GM19468 (cell line): ENCODE results near the gene RASAL2.

Experiments used
- ATAC-seq: cut with Tn5 transposase; IDR thresholded peaks from one replicate; pipeline ENCODE4 v1.9.1; 2021; ENCODE audit warnings: mild to moderate bottlenecking, moderate library complexity, moderate number of reproducible peaks; ENCODE audit not compliant: unreplicated experiment; ENCODE audit errors: extremely low read depth

Gene RASAL2

GRCh38 chr1:178470411-178470960, 376.6 kb downstream of the RASAL2 start:
- no peak for ATAC-seq

GRCh38 chr1:178472531-178472930, 378.6 kb downstream of the RASAL2 start:
- no peak for ATAC-seq

- no peak for ATAC-seq
These were observed 383.5 kb downstream of the RASAL2 start for GRCh38 chr1:178477373-178477772.

- no peak for ATAC-seq
These were observed 383.9 kb downstream of the RASAL2 start for GRCh38 chr1:178477841-178478240.

- no peak for ATAC-seq
These were observed 389.5 kb downstream of the RASAL2 start for GRCh38 chr1:178483251-178483957.

GRCh38 chr1:178484698-178485225, 390.9 kb downstream of the RASAL2 start:
- no peak for ATAC-seq

GRCh38 chr1:178485541-178485981, 391.7 kb downstream of the RASAL2 start:
- ATAC-seq: no peak

- ATAC-seq: no peak
These were observed 392.5 kb downstream of the RASAL2 start for GRCh38 chr1:178486100-178487069.

- ATAC-seq: no peak
These were observed 393.2 kb downstream of the RASAL2 start for GRCh38 chr1:178487070-178487615.

GRCh38 chr1:178488393-178488792, 394.5 kb downstream of the RASAL2 start:
- ATAC-seq: no peak

- ATAC-seq: no peak
These were observed 395.5 kb downstream of the RASAL2 start for GRCh38 chr1:178489399-178489798.

- no peak for ATAC-seq
These were observed 396.2 kb downstream of the RASAL2 start for GRCh38 chr1:178490136-178490535.

GRCh38 chr1:178490967-178491366, 397.1 kb downstream of the RASAL2 start:
- ATAC-seq: no peak

- no peak for ATAC-seq
These were observed 397.8 kb downstream of the RASAL2 start for GRCh38 chr1:178491721-178492120.

GRCh38 chr1:178492341-178492740, 398.4 kb downstream of the RASAL2 start:
- no peak for ATAC-seq

GRCh38 chr1:178493301-178493741, 399.4 kb downstream of the RASAL2 start:
- no peak for ATAC-seq

GRCh38 chr1:178494569-178494971, 400.7 kb downstream of the RASAL2 start:
- no peak for ATAC-seq

- no peak for ATAC-seq
These were observed 401.3 kb downstream of the RASAL2 start for GRCh38 chr1:178495158-178495557.

- no peak for ATAC-seq
These were observed 402.0 kb downstream of the RASAL2 start for GRCh38 chr1:178495741-178496409.
